Stimulated activated CD4-positive, alpha-beta T cell treated with anti-CD3 and anti-CD28 coated beads, Interleukin-2, amount 100 ng/mL, for 48 hours (primary cell): ENCODE data around the gene MIA2.
"Not testable (repeated sequence)": the region's sequence is repeated elsewhere in the genome, so short reads cannot be mapped to it uniquely, and the experiment has no call there.

Source experiments
- DNase-seq, 2 donors: peaks; one replicate each; pipeline ENCODE4 v3.0.0-alpha.2; 2020

The MIA2 gene

DNA sequence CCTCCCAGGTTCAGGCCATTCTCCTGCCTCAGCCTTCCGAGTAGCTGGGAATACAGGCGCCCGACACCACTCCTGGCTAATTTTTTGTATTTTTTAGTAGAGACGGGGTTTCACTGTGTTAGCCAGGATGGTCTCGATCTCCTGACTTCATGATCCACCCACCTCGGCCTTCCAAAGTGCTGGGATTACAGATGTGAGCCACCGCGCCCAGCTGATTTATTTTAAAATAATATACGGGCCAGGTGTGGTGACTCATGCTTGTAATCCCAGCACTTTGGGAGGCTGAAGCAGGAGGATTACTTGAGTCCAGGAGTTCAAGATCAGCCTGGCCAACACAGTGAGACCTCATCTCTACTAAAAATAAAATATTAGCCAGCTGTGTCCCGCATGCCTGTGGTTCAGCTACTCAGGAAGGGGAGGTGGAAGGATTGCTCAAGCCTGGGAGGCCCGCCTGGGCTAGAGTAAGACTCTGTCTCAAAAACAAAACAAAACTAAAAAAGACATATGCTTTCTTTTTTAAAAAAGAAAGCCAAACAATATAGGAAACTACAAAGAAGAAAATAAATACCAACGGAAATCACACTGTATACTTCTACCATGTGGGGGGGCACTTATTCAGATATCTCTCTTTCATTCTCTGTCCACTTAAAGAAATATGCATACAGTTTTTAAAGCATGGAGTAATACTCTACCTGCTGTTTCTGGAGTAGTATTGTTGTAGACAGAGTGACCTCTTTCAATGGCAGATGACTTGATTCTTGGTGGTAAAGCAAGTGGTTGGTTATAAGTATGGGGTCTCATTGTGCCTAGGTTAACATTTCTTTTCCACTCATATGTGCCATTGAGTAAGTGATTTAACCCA, 930 bp upstream of the MIA2 start:
- DNase-seq = no peak

- not testable (repeated sequence) for DNase-seq
These were observed 1.3 kb downstream of the MIA2 start for GRCh38 chr14:39234986-39235385.

DNA sequence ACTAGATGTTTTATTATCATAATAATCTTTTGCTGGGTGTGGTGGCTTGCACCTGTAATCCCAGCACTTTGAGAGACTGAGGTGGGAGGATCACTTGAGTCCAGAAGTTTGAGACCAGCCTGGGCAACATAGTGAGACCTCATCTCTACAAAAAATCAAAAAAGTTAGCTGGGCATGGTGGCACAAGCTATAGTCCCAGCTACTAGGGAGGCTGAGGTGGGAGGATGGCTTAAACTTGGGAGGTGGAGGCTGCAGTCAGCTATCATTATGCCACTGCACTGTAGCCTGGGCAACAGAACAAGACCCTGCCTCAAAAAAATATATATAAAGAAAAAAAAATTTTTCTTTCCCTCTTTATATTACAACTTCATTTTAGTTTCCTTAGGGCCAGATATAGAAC, 1.8 kb downstream of the MIA2 start:
- not testable (repeated sequence) for DNase-seq

GRCh38 chr14:39240769-39241168, 7.1 kb downstream of the MIA2 start:
- no peak for DNase-seq

DNA sequence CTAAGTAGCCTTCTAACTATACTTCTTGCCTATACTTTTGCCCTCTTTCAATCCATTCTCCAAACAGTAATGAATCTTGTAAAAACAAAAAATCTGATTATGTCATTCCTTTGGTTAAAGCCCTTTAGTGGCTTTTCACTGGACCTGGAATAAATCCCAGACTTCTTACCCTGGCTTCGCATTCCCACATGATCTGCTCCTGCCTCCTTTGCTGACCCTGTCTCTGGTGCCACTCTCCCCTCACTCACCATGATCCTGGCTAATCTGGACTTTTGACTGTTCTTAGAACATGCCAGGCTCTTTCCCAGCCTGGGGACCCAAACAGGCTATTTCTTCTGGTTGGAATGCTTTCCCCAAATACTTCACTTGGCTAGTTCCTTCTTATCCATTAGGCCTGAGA, 7.9 kb downstream of the MIA2 start:
- DNase-seq = no peak

DNA sequence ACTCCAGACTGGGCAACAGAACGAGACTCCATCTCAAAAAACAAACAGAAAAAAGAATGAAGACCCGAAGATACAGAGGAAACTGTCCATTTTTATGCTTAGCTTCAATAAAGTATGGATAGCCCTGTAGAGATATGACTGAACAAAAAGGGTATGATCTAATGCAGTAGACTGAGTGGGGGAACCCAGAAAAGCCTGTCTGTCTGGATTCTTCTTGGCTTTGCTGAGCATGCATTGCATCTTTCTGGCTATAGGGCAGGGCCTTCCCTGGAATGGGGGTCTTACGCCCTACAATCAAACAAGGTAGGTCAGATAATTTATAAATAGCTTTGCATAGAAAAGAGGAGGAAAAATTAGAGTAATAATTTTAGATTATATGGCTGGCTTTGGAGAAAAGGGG, 10.1 kb downstream of the MIA2 start:
- no peak for DNase-seq

GRCh38 chr14:39246618-39247017, 12.9 kb downstream of the MIA2 start:
- DNase-seq = no peak

DNA sequence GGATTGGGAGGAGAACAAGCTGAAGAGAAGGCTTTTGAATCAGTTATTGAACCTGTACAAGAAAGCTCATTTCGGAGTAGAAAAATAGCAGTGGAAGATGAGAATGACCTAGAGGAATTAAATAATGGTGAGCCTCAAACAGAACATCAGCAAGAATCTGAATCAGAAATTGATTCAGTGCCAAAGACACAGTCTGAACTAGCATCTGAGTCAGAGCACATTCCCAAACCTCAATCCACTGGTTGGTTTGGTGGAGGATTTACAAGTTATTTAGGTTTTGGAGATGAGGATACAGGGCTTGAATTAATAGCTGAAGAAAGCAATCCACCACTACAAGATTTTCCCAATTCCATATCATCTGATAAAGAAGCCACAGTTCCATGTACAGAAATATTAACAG, 13.5 kb downstream of the MIA2 start:
- DNase-seq = no peak

DNA sequence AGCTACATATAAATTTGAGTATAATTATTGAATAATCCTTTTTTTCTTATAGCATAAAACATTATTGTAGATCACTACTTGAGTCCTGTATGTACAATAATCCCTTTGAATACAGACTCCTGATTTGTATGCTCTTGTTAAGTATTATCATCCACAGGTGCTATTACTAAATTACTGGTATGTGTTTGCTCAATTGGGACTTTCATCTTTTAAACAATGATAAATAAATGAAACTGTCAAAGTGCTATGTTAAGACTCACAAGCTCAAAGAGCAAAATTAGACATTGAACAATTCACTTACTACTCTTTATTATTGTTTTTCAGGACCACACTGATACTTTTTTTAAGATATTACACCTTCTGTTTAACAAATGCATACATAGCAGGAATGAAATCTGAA, 17.8 kb downstream of the MIA2 start:
- DNase-seq = no peak

DNA sequence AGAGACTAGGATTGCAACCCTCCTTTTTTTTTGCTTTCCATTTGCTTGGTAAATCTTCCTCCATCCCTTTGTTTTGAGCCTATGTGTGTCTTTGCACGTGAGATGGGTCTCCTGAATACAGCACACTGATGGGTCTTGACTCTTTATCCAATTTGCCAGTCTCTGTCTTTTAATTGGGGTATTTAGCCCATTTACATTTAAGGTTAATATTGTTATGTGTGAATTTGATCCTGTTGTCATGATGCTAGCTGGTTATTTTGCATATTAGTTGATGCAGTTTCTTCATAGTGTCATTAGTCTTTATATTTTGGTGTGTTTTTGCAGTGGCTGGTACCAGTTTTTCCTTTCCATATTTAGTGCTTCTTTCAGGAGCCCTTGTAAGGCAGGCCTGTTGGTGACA, 23.7 kb downstream of the MIA2 start:
- DNase-seq = not testable (repeated sequence)

DNA sequence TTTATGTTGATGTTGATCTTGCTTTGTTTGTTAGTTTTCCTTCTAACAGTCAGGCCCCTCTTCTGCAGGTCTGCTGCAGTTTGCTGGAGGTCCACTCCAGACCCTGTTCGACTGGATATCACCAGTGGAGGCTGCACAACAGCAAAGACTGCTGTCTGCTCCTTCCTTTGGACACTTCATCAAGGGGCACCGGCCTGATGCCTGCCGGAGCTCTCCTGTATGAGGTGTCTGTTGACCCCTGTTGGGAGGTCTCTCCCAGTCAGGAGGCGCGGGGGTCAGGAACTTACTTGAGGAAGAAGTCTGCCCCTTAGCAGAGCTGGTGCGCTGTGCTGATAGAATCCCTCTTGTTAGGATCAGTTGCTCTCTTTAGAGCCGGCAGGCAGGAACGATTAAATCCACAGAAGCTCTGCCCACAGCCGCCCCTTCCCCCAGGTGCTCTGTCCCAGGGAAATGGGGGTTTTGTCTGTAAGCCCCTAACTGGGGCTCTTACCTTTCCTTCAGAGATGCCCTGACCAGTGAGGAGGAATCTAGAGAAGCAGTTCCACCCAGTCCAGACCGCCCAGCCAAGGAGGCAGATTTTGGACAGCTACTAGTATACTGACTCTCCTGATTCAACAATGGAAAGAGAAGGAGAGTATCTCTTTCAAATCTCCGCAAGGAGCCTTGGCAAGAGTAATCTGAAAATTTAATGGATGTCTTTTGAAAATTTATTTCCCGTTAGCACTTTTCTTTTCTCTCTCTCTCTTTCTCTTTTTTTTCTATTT, 25.2 kb downstream of the MIA2 start:
- DNase-seq = no peak

DNA sequence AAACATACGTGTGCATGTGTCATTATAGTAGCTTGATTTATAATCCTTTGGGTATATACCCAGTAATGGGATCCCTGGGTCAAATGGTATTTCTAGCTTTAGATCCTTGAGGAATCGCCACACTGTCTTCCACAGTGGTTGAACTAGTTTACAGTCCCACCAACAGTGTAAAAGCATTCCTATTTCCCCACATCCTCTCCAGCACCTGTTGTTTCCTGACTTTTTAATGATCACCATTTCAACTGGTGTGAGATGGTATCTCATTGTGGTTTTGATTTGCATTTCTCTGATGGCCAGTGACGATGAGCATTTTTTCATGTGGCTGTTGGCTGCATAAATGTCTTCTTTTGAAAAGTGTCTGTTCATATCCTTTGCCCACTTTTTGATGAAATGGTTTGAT, 26.4 kb downstream of the MIA2 start:
- not testable (repeated sequence) for DNase-seq

GRCh38 chr14:39262214-39262613, 28.5 kb downstream of the MIA2 start:
- not testable (repeated sequence) for DNase-seq

DNA sequence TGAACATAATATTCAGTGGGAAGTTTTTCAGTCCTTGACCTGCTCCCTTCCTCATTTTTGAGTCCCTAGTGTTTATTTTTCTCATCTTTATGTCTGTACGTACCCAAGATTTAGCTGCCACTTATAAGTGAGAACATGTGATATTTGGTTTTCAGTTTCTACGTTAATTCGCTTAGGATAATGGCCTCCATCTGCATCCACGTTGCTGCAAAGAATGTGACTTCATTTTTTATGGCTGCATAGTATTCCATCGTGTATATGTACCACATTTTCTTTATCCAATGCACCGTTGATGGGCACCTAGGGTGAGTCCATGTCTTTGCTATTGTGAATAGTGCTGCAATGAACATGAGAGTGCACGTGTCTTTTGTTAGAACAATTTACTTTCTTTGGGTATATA, 30.3 kb downstream of the MIA2 start:
- DNase-seq = no peak

DNA sequence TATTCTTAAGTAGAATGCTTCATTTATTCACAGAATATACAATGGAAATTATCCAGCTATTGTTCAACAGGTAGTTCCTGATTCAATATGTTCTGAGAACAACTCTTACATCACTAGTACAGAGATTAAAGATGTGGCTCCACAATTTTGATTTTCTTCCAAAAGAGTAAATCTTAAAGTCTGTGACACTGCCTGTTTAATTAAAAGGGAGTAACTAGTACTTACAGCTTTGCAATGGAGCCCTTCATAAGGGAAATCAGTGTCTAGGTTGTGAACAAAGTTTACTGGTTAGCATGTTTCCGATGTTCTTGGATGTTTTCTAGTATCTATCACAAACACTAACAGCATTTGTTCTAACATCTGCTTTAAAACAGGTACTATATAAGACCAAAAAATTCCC, 30.8 kb downstream of the MIA2 start:
- no peak for DNase-seq

- no peak for DNase-seq
These were observed 31.3 kb downstream of the MIA2 start for GRCh38 chr14:39265033-39265432.

DNA sequence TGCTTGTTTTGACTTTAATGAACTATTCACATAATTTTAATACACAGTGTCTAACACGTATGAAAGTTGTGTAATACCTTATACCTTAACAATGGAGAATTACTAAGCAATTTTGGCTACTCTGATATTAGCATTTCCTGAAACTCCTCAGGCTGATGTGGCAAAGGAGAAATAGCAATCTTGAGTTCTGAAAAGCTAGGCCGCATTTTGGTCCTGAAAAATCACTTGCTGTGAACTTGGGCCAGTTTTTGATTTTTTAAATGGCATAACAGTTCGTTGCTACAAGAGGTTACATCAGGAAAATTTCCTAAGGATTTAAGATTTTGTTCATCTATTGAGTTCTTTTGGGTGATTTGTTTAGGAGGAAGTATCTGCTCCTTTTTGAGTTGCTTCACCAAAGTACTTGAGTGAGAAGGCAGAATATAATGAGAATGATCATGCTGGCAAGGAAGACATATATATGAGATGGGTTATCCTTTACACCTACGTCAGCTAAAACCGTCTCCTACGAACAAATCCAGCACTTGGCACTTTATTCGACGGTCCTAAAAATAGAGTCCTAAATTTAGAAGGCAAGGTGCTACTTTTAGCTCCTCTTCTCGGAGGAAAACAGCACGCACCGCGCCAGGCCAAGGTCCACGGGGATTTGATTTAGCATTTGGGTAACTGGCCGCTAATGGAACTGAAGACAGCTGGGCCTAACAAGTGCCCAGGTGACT, 32.2 kb downstream of the MIA2 start:
- no peak for DNase-seq

- peak; percentile 20 to 42 for DNase-seq
These were observed 32.8 kb downstream of the MIA2 start for GRCh38 chr14:39266525-39266870.

DNA sequence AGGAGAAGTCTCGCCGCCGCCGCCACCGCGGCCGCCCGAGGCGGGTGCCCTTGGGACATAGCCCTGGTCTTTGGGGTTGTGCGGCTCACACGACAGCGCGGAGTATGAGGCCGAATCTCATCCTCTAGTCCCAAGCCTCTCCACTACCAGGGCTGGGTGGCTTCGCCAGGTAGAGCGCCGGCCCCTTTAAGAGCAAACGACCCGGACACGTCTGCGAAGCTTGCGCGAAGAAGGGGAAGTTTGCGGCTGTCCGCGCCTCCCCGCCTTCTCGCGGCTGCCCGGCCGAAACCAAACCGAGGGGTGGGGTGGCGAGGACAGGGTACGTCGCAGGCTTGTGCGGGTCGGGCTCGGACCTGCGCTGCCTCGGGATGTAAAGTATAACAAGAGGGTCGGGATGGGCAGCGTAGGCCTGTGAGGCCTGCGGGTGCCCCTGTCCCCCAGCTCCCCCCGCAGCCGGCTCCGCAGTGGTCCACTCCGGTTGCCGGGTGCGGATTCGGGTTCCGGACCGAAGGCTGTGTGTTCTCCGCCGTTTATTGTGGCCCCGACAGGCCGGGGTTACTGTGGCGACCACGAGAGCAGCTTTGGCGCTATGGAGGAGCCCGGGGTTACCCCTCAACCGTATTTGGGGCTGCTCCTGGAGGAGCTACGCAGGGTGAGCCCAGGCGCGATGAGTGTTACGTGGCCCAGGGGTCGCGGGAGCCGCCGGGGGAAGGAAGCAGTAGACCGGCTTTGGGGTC, 33.3 kb downstream of the MIA2 start:
- DNase-seq = peak; percentile 64 to 67

DNA sequence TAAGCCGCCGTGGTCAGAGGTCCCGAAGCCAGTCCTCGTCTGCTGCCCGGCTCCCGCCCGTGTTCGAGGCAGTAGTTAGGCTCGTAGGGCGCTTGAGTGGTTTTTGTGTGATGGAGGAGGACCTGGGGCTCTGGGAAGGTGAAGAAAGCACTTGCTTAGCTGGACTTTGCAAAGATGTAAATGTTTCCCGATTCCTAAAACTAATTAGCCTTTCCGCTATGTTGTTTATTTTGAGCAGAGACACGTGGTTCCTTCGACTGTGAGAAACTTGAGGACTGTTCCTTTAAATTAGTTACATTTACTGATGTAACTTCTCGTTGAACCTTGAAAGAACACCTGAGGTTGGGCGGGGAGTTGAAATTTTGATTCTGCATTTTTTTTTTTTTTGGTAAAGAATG, 33.9 kb downstream of the MIA2 start:
- DNase-seq = no peak

DNA sequence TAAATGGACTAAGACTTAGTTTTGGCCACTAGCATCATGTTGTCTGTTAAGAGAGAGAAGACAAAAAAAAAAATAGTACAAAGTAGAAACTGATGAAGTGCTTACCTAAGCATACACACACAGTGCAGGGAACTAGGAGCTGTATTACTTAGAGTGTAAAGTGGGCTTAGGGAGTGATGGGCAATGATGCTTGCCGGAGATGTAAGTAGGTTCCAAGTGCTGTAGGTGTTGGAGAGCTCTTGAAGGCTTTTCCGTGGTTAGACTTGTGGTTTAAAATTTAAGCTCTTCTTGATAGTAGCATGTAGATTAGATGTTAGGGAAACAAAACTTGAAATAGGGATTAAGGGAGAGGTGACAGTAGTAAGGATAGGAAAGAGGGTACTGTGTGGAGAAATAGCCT, 34.7 kb downstream of the MIA2 start:
- no peak for DNase-seq

DNA sequence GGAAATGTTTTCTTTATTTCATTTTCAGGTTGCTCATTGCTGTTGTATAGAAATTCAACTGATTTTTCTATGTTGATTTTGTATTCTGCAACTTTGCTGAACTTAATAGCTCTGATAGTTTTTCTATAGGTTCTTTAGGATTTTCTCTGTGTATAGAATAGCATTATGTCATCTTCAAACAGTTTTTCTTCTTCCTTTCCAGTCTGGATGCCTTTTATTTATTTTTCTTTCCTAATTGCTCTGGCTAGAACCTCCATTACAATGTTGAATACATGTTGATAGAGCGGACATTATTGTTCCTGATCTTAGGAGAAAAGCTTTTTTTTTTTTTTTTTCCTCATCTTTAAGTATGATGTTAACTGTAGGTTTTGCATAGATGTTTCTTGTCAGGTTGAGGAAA, 39.2 kb downstream of the MIA2 start:
- no peak for DNase-seq

GRCh38 chr14:39275395-39275794, 41.7 kb downstream of the MIA2 start:
- no peak for DNase-seq
